Transverse colon (tissue), 4 donors: ENCODE data around the gene AGO1.

ENCODE experiments used
- CTCF ChIP-seq, 5 experiments: fragments of 200-600 bp in 3 of 5; fragments of 450-650 bp in 2 of 5; sonication (generic) in 3 of 5; IDR thresholded peaks; 1 replicate in 2 of 5; 2 replicates in 3 of 5; pipeline ENCODE4 v1.5.1; 2016 to 2017; ENCODE audit warnings: antibody characterized with exemption in 5 of 5, inconsistent platforms in 3 of 5, mild to moderate bottlenecking in 2 of 5, moderate library complexity in 1 of 5
- EP300 ChIP-seq: sonication (generic); formaldehyde crosslinking; IDR thresholded peaks from one replicate; pipeline ENCODE4 v1.6.1; 2017; ENCODE audit warnings: antibody characterized with exemption, low read depth
- POLR2A ChIP-seq: fragments of 450-650 bp; IDR thresholded peaks from one replicate; pipeline ENCODE4 v1.6.1; 2016; ENCODE audit warnings: antibody characterized with exemption, mild to moderate bottlenecking, moderate library complexity
- POLR2AphosphoS5 ChIP-seq, 3 donors: sonication (generic); formaldehyde crosslinking; IDR thresholded peaks; one replicate each; pipeline ENCODE4 v1.6.1; 2016; ENCODE audit warnings: antibody characterized with exemption in 3 of 3

- TF ChIP-seq CTCF (IDR thresholded peaks at IDR 0.05), result no peak
- TF ChIP-seq EP300, result no peak
- TF ChIP-seq POLR2A, result no peak
- no peak for TF ChIP-seq POLR2AphosphoS5 (IDR thresholded peaks at IDR 0.05)
Observed at GRCh38 chr1:35931446-35932157, 48.6 kb downstream of the AGO1 start.
